ENCODE data around the gene MNAT1. TPM values are rescaled to one million over a fixed set of nuclear protein-coding genes. Genes with fewer than 3 reads are reported as not detected.

MNAT1 gene
- total RNA-seq, 2 donors from 2014 or later, result 20.2 to 29.7 TPM

DNA sequence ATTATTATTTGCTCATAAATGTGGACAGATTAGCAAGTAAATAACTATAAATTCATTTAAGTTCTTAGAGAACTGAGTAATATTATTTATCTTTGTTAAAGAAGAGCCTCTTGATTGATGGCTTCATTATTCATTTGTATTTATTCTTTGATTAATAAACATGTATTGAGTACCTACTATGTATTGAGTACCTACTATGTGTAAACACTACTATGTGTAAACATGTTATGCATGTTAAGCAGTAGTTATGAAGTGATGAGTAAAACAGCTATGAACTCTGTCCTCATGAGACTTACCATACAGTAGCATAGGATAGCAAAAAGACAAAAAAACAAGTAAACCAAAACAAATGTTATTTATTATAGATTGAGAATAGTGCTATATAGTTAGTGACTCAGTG is 61.9 kb downstream of the MNAT1 start:
- Histone ChIP-seq H3K27ac (no peak overlapping the region), H3K4me1 (no peaks in the 10 kb centered on the region), H3K27me3 (no peaks in the 10 kb centered on the region), H3K9me3 (no peaks in the 10 kb centered on the region), H3K4me3 (no peak overlapping the region), H3K36me3 (no peaks in the 10 kb centered on the region)
- no peak for TF ChIP-seq CTCF (IDR thresholded peaks at IDR 0.05)
- no peak for DNase-seq (ENCODE audit: low spot score)

DNA sequence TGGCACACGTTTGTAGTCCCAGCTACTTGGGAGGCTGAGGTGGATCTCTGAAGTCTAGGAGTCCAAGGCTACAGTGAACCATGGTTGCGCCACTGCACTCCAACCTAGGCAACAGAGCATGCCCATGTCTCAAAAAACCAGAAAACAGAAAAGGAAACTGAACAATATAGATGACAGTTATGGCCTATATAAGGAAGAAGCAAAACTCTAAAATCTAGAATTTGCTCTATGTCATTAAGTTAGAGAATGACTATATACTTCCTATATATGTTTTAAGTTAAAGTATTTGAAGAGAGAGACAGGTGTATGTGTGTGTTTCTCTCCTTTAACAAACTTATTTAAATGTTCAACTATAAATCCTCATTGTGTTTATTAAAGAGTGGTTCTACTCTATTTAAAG is 65.8 kb downstream of the MNAT1 start:
- Histone ChIP-seq H3K4me3 (no peak overlapping the region), H3K36me3 (no peaks in the 10 kb centered on the region), H3K9me3 (no peaks in the 10 kb centered on the region), H3K27ac (no peak overlapping the region), H3K27me3 (no peaks in the 10 kb centered on the region), H3K4me1 (no peaks in the 10 kb centered on the region)
- no peak for DNase-seq (ENCODE audit: low spot score)
- TF ChIP-seq CTCF (IDR thresholded peaks at IDR 0.05), result no peak

DNA sequence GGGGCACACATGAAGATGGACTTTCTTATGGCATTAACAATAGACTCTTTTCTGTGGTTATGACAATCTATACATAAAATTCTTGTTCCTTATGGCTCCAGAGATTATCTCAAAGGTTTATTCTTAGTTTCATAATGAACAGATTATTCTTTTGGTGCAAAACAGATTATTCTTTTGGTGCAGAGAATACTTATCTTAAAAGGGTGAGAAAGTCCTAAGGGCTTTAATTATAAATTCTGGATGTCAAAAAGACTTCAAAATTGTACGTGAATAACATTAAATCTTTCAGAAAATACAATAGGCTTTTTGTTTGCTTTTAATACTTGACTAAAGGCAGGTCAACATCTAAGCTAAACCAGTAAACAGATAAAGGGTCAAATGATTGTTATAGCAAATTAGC is 69.3 kb downstream of the MNAT1 start:
- no peak overlapping the region for H3K4me3 ChIP-seq
- H3K9me3 ChIP-seq, result no peaks in the 10 kb centered on the region
- no peak overlapping the region for H3K27ac ChIP-seq
- no peaks in the 10 kb centered on the region for H3K36me3 ChIP-seq
- TF ChIP-seq CTCF (IDR thresholded peaks at IDR 0.05), result no peak
- no peaks in the 10 kb centered on the region for H3K27me3 ChIP-seq
- H3K4me1 ChIP-seq, result no peaks in the 10 kb centered on the region
- DNase-seq (ENCODE audit: low spot score), result no peak

GRCh38 chr14:60805841-60806430 is 71.4 kb downstream of the MNAT1 start:
- Histone ChIP-seq H3K4me3 (no peak overlapping the region), H3K9me3 (no peaks in the 10 kb centered on the region), H3K27me3 (no peaks in the 10 kb centered on the region), H3K4me1 (no peaks in the 10 kb centered on the region), H3K36me3 (no peaks in the 10 kb centered on the region), H3K27ac (no peak overlapping the region)
- TF ChIP-seq CTCF (IDR thresholded peaks at IDR 0.05), result no peak
- DNase-seq (ENCODE audit: low spot score), result no peak

GRCh38 chr14:60807247-60807646 is 72.7 kb downstream of the MNAT1 start:
- no peak overlapping the region for H3K4me3 ChIP-seq
- no peak for TF ChIP-seq CTCF (IDR thresholded peaks at IDR 0.05)
- H3K4me1 ChIP-seq, result no peaks in the 10 kb centered on the region
- H3K36me3 ChIP-seq, result peaks cover 5% of the 10 kb centered on the region
- DNase-seq (ENCODE audit: low spot score), result no peak
- no peak overlapping the region for H3K27ac ChIP-seq
- no peaks in the 10 kb centered on the region for H3K9me3 ChIP-seq
- no peaks in the 10 kb centered on the region for H3K27me3 ChIP-seq

- TF ChIP-seq CTCF (IDR thresholded peaks at IDR 0.05), result no peak
- no peak for DNase-seq (ENCODE audit: low spot score)
- Histone ChIP-seq H3K4me1 (no peaks in the 10 kb centered on the region), H3K36me3 (peaks cover 12% of the 10 kb centered on the region), H3K4me3 (no peak overlapping the region), H3K27ac (no peak overlapping the region), H3K9me3 (no peaks in the 10 kb centered on the region), H3K27me3 (no peaks in the 10 kb centered on the region)
Measured at GRCh38 chr14:60807971-60808370, 73.4 kb downstream of the MNAT1 start.

Measured in right atrium auricular region (tissue), 2 donors.